Stomach (tissue), 9 donors: ENCODE results near the gene MIP. TPM values are rescaled to one million over a fixed set of nuclear protein-coding genes. Genes with fewer than 3 reads are reported as not detected.

Experiments
- DNase-seq, 2 donors: peaks; one replicate each; pipeline versions ENCODE4 v3.0.0 to v3.0.0-alpha.2; 2013 to 2019
- H3K27ac ChIP-seq, 5 donors: fragments of 200-600 bp in 4 of 5; sonication (generic) in 4 of 5; one replicate each; pipeline ENCODE4 v1.5.1; 2013 to 2019; ENCODE audit warnings: mild to moderate bottlenecking in 1 of 5, moderate library complexity in 1 of 5
- H3K27me3 ChIP-seq, 3 donors: fragments of 200-600 bp; sonication (generic); one replicate each; pipeline ENCODE4 v1.5.1; 2017 to 2019; ENCODE audit warnings: mixed run types in 1 of 3
- H3K36me3 ChIP-seq, 4 donors: fragments of 200-600 bp; sonication (generic); 1 replicate in 3 of 4; 2 replicates in 1 of 4; pipeline ENCODE4 v1.5.1; 2016 to 2019
- H3K4me1 ChIP-seq, 4 donors: fragments of 200-600 bp; sonication (generic); one replicate each; pipeline ENCODE4 v1.5.1; 2016 to 2019
- H3K4me3 ChIP-seq, 4 donors: fragments of 200-600 bp; sonication (generic) in 3 of 4; one replicate each; pipeline ENCODE4 v1.5.1; 2016 to 2019; ENCODE audit warnings: mild to moderate bottlenecking in 1 of 4
- H3K9me3 ChIP-seq, 4 donors: fragments of 200-600 bp; sonication (generic); one replicate each; pipeline ENCODE4 v1.5.1; 2016 to 2019
- EP300 ChIP-seq: sonication (generic); formaldehyde crosslinking; IDR thresholded peaks from one replicate; pipeline ENCODE4 v1.6.1; 2017; ENCODE audit warnings: antibody characterized with exemption
- POLR2A ChIP-seq, 4 donors: fragments of 450-650 bp; IDR thresholded peaks; one replicate each; pipeline ENCODE4 v1.6.1; 2016; ENCODE audit warnings: antibody characterized with exemption in 4 of 4, control low read depth in 2 of 4, mild to moderate bottlenecking in 1 of 4, moderate library complexity in 1 of 4
- POLR2AphosphoS5 ChIP-seq, 3 donors: sonication (generic); formaldehyde crosslinking; IDR thresholded peaks; one replicate each; pipeline ENCODE4 v1.6.1; 2016; ENCODE audit warnings: antibody characterized with exemption in 3 of 3
- WGBS, 5 donors: extraction: QIAGEN DNeasy Blood & Tissue Kit in 3 of 5; methylation state at CpG; one replicate each; pipeline versions ENCODE4 v1.1.5 to v1.1.7; 2013 to 2018; 5-methylcytosine and 5-hydroxymethylcytosine counted together
- intact Hi-C: fragments of 100-400 bp; cut with DNase I; formaldehyde crosslinking; loops from one replicate; pipeline ENCODE4 v1.15.1; 2023; ENCODE audit warnings: low total_unique reads
- polyA plus RNA-seq, 3 donors: library from polyadenylated mRNA; stranded (reverse); fragments of 200-250 nt; gene quantifications; one replicate each; pipeline ENCODE4 v1.2.3, GENCODE V29; 2013
- total RNA-seq, 5 donors: library from RNA; depleted of rRNA; stranded (reverse); fragments of >200 nt; gene quantifications; one replicate each; pipeline versions ENCODE4 v1.1.0 to v1.2.3, GENCODE V29; 2014 to 2016
- TF ChIP-seq, protein P1 (sequence below), 7 experiments: fragments of 450-650 bp in 4 of 7; fragments of 200-600 bp in 3 of 7; sonication (generic) in 3 of 7; IDR thresholded peaks; one replicate each; pipeline ENCODE4 v1.5.1; 2016 to 2019; ENCODE audit warnings: antibody characterized with exemption in 7 of 7, control low read depth in 2 of 7, mild to moderate bottlenecking in 1 of 7
- donor health status: healthy with polysubstance abuse.
- donor health status: Bipolar disorder and iron deficiency.
- donor health status: healthy.

The MIP gene
- total and polyA plus RNA-seq, 8 donors, result not detected

DNA sequence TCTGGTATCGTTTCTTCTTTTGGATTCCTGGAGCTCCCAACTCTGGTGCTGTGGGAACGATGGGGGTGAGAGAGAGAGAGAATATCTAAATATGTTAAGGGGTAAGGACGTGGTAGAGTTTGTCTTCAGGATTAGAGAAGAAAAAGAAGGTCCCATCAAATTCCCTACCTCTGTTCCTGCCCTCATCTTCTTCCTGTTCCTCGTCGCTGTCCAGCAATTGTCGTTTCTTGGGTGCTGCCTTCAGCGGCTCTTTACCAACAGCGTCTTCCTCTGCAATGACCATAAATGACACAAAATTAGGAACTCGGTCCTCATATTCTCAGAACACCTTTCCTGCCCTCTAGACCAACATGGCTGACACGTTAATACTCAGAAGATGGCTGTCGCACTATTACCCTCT, 36.7 kb downstream of the MIP start:
- Histone ChIP-seq H3K27ac (no peak overlapping the region), H3K9me3 (no peaks in the 10 kb centered on the region), H3K4me3 (no peak overlapping the region), H3K36me3 (peaks cover 8 to 56% (median 42%) of the 10 kb centered on the region in 4 donors), H3K27me3 (no peaks in the 10 kb centered on the region), H3K4me1 (no peaks in the 10 kb centered on the region)
- TF ChIP-seq EP300 (no peak), POLR2A (IDR thresholded peaks at IDR 0.05) (no peak), POLR2AphosphoS5 (IDR thresholded peaks at IDR 0.05) (no peak)
- TF ChIP-seq, protein P1, sequence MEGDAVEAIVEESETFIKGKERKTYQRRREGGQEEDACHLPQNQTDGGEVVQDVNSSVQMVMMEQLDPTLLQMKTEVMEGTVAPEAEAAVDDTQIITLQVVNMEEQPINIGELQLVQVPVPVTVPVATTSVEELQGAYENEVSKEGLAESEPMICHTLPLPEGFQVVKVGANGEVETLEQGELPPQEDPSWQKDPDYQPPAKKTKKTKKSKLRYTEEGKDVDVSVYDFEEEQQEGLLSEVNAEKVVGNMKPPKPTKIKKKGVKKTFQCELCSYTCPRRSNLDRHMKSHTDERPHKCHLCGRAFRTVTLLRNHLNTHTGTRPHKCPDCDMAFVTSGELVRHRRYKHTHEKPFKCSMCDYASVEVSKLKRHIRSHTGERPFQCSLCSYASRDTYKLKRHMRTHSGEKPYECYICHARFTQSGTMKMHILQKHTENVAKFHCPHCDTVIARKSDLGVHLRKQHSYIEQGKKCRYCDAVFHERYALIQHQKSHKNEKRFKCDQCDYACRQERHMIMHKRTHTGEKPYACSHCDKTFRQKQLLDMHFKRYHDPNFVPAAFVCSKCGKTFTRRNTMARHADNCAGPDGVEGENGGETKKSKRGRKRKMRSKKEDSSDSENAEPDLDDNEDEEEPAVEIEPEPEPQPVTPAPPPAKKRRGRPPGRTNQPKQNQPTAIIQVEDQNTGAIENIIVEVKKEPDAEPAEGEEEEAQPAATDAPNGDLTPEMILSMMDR (IDR thresholded peaks at IDR 0.05), result no peak
- intact Hi-C loops, result no loop called here
- DNase-seq, result no peak
- WGBS, 5 donors, result 91 to 96% (median 94%) methylated on average over 11 of the region's 11 CpGs

DNA sequence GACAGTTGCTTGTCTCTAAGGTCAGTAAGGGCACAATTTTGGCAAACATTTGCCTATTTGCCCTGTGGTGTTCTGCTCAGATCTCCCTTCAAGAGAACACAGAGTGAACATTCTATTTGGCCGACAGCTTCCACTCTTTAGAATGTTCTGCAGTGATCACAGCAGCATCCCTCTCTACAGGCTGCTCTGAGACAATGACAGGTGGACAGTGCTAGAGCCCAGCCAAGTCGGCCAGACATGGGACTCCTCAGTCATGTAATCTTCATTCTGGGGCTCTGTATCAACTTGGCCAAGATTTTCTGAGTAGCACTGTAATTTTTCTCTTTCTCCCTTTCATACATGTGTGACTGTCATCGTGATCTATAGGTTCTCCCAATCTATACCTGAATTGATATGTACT, 40.1 kb downstream of the MIP start:
- Histone ChIP-seq H3K36me3 (peaks cover 0 to 27% (median 14%) of the 10 kb centered on the region in 4 donors), H3K4me1 (no peaks in the 10 kb centered on the region), H3K4me3 (no peak overlapping the region), H3K9me3 (no peaks in the 10 kb centered on the region), H3K27ac (no peak overlapping the region), H3K27me3 (no peaks in the 10 kb centered on the region)
- 82 to 98% (median 92%) methylated on average over 3 of the region's 3 CpGs for WGBS, 5 donors
- DNase-seq, result no peak
- TF ChIP-seq POLR2AphosphoS5 (IDR thresholded peaks at IDR 0.05), result no peak
- TF ChIP-seq EP300, result no peak
- TF ChIP-seq POLR2A (IDR thresholded peaks at IDR 0.05), result no peak
- TF ChIP-seq, protein P1 (IDR thresholded peaks at IDR 0.05), result no peak
- intact Hi-C loops, result no loop called here

DNA sequence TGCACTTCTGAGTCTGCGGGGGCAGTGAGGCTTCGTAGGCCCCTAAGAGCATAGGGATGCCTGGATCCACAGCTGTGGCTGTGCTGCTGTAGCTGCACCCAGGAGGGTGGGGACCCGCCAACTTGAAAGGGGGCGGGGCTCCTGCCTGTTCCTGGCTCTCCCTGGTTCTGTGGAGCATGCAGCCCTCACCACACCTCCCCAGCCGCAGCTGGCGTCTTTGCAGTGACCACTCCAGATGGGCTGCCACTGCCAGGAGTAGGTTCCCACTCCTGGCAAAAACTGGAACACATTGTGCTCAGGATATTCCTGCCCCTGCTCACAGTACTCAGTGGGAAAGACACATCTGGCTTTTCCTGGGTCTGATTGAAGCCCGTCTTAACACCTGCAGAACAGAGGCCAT, 41.1 kb downstream of the MIP start:
- H3K9me3 ChIP-seq, result no peaks in the 10 kb centered on the region
- no peaks in the 10 kb centered on the region for H3K27me3 ChIP-seq
- no peaks in the 10 kb centered on the region for H3K4me1 ChIP-seq
- 65 to 90% (median 77%) methylated on average over 1 to 7 of the region's 7 CpGs for WGBS, 5 donors
- intact Hi-C loops, result no loop called here
- TF ChIP-seq POLR2A (IDR thresholded peaks at IDR 0.05), result no peak
- no peak for TF ChIP-seq EP300
- no peak for TF ChIP-seq POLR2AphosphoS5 (IDR thresholded peaks at IDR 0.05)
- TF ChIP-seq, protein P1 (IDR thresholded peaks at IDR 0.05), result no peak
- peaks cover 0 to 19% (median 13%) of the 10 kb centered on the region in 4 donors for H3K36me3 ChIP-seq
- no peak overlapping the region for H3K4me3 ChIP-seq
- peak in 1 of 2 donors; percentile 22 for DNase-seq
- H3K27ac ChIP-seq, result no peak overlapping the region

DNA sequence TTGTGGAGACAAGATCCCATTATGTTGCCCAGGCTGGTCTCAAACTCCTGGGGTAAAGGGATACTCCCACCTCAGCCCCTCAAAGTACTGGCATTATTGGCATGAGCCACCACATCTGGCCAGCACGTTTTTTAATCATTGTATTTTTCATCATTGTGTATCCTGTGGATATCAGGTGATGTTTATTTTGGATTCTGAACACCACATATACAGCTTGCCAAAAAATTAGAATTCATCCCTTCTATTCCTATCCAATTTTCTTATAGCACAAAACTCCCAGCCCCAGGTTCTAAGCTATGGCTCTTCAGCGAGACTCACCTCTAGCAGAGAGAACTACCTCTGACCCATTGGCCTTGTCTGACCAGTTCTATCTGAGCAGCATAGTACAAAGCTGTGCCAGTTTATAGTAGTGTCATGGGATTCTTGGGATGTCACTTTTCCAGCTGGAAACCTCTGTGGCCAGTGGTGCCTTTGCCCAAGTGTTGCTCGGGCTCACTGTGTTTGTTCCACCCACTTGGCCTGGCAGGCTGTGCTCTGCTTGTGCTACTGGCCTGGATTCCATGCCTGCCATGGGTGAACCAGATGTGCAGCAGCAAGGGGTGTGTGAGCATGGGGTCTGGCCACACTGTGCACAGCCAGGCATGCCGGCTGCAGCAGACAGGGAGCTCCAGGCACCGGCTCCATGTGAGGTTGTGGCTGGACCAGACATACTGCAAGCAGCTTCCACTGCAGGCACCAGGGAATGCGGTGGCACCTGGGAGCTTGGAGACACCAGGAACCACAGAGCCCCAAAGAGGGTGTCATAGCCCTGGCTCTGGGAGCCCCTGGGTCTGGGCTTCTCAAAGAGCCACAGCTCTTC, 42.4 kb downstream of the MIP start:
- intact Hi-C loops, result no loop called here
- DNase-seq, result no peak
- no peak overlapping the region for H3K27ac ChIP-seq
- peaks cover 0 to 6% (median 1%) of the 10 kb centered on the region in 4 donors for H3K36me3 ChIP-seq
- H3K4me3 ChIP-seq, result no peak overlapping the region
- H3K9me3 ChIP-seq, result no peaks in the 10 kb centered on the region
- 71 to 83% (median 76%) methylated on average over 3 to 6 of the region's 6 CpGs for WGBS, 5 donors
- TF ChIP-seq EP300, result no peak
- no peak for TF ChIP-seq POLR2AphosphoS5 (IDR thresholded peaks at IDR 0.05)
- no peak for TF ChIP-seq POLR2A (IDR thresholded peaks at IDR 0.05)
- H3K27me3 ChIP-seq, result no peaks in the 10 kb centered on the region
- no peaks in the 10 kb centered on the region for H3K4me1 ChIP-seq

DNA sequence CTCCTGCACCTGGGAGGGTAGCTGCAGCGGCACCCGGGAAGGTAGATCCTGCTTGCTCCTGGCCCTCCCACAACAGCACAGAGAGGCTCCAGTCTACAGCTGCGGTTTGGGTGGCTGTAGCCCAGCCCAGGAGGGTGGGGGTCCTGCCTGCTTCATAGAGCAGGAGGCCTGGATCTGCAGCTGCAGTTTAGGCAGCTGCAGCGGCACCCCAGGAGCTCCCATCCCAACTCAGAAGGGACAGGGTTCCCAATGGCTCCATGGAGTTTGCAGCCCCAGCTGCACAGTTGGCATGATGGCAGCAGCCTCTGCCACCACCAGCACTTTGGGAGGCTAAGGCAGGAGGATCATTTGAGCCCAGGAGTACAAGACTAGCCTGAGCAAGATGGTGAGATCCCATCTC, 43.7 kb downstream of the MIP start:
- H3K9me3 ChIP-seq, result no peaks in the 10 kb centered on the region
- no peaks in the 10 kb centered on the region for H3K27me3 ChIP-seq
- no peak for DNase-seq
- H3K4me1 ChIP-seq, result no peaks in the 10 kb centered on the region
- no peaks in the 10 kb centered on the region for H3K36me3 ChIP-seq
- H3K27ac ChIP-seq, result no peak overlapping the region
- 81 to 93% (median 92%) methylated on average over 3 to 4 of the region's 4 CpGs for WGBS, 5 donors
- no peak for TF ChIP-seq EP300
- TF ChIP-seq, protein P1 (IDR thresholded peaks at IDR 0.05), result no peak
- no peak for TF ChIP-seq POLR2AphosphoS5 (IDR thresholded peaks at IDR 0.05)
- TF ChIP-seq POLR2A (IDR thresholded peaks at IDR 0.05), result no peak
- H3K4me3 ChIP-seq, result no peak overlapping the region
- intact Hi-C loops, result no loop called here
